B cell (primary cell): ENCODE results near the gene MAJIN. TPM values are rescaled to one million over a fixed set of nuclear protein-coding genes. Genes with fewer than 3 reads are reported as not detected.

ENCODE experiments used
- ATAC-seq: fragments of 200-7000 bp; cut with Tn5 transposase; one replicate; pipeline ENCODE4 v1.10.0; 2021; ENCODE audit warnings: low read depth, mild to moderate bottlenecking, moderate number of reproducible peaks, moderate library complexity
- CTCF ChIA-PET: fragments of 350-600 bp; sonication (Branson Sonifier 250); formaldehyde crosslinking; loops from one replicate; lab custom pipeline; 2021; ENCODE audit warnings: antibody characterized with exemption, inconsistent platforms; lab: Charles Lee
- POLR2A ChIA-PET: fragments of 350-600 bp; sonication (Branson Sonifier 250); formaldehyde crosslinking; loops from one replicate; lab custom pipeline; 2021; ENCODE audit warnings: antibody characterized with exemption; lab: Charles Lee
- DNase-seq: peaks from one replicate; pipeline ENCODE4 v3.0.0; 2013
- H2AFZ ChIP-seq: 2 replicates; pipeline ENCODE4 v1.6.1; 2012; ENCODE audit warnings: mild to moderate bottlenecking, low read depth, low read length; ENCODE audit not compliant: insufficient read depth, poor library complexity, severe bottlenecking
- H3K27ac ChIP-seq, 2 donors: 1 replicate in 1 of 2; 2 replicates in 1 of 2; pipeline ENCODE4 v1.5.1; 2012 to 2013; ENCODE audit warnings: low read length in 2 of 2, mild to moderate bottlenecking in 2 of 2, moderate library complexity in 1 of 2
- H3K27me3 ChIP-seq, 4 experiments: fragments of 200-600 bp in 1 of 4; sonication (generic) in 1 of 4; replicated peaks in 1 of 4; 1 replicate in 2 of 4; 2 replicates in 2 of 4; pipeline versions ENCODE4 v1.6.1 to v1.7.0; 2013 to 2016; ENCODE audit warnings: low read length in 3 of 4, mild to moderate bottlenecking in 2 of 4, mixed read lengths in 1 of 4, moderate library complexity in 1 of 4; ENCODE audit not compliant: insufficient read depth in 4 of 4, control insufficient read depth in 3 of 4; ENCODE audit errors: control extremely low read depth in 1 of 4
- H3K36me3 ChIP-seq, 2 experiments: replicated peaks in 1 of 2; 1 replicate in 1 of 2; 2 replicates in 1 of 2; pipeline versions ENCODE4 v1.6.1 to v1.7.1; 2013; ENCODE audit warnings: low read length in 1 of 2; ENCODE audit not compliant: insufficient read depth in 2 of 2, control insufficient read depth in 1 of 2; ENCODE audit errors: control extremely low read depth in 1 of 2, extremely low read depth in 1 of 2
- H3K4me1 ChIP-seq, 2 donors: fragments of 200-600 bp in 1 of 2; sonication (generic) in 1 of 2; 1 replicate in 1 of 2; 2 replicates in 1 of 2; pipeline versions ENCODE4 v1.5.1 to v1.6.1; 2013 to 2017; ENCODE audit warnings: low read length in 2 of 2; ENCODE audit not compliant: control insufficient read depth in 2 of 2, insufficient read depth in 2 of 2
- H3K4me2 ChIP-seq: replicated peaks from 2 replicates; pipeline ENCODE3; 2012; ENCODE audit warnings: mild to moderate bottlenecking, low read depth, low read length; ENCODE audit not compliant: poor library complexity, severe bottlenecking
- H3K4me3 ChIP-seq, 5 experiments: fragments of 200-600 bp in 1 of 5; sonication (generic) in 1 of 5; 1 replicate in 3 of 5; 2 replicates in 2 of 5; pipeline versions ENCODE4 v1.5.1 to v1.7.0; 2011 to 2016; ENCODE audit warnings: low read length in 4 of 5, mild to moderate bottlenecking in 4 of 5, low read depth in 2 of 5, control low read depth in 1 of 5, moderate library complexity in 1 of 5; ENCODE audit not compliant: insufficient read depth in 1 of 5; ENCODE audit errors: control extremely low read depth in 1 of 5, extremely low read depth in 1 of 5
- H3K79me2 ChIP-seq: fragments of 200-600 bp; sonication (generic); one replicate; pipeline ENCODE4 v1.6.0; 2016; ENCODE audit warnings: low read length; ENCODE audit not compliant: control insufficient read depth, insufficient read depth
- H3K9ac ChIP-seq: fragments of 200-600 bp; sonication (generic); 2 replicates; pipeline ENCODE4 v1.6.1; 2017; ENCODE audit warnings: mild to moderate bottlenecking, low read length, moderate library complexity
- H3K9me3 ChIP-seq, 3 donors: one replicate each; pipeline versions ENCODE4 v1.6.1 to v1.7.1; 2013; ENCODE audit warnings: low read length in 2 of 3; ENCODE audit not compliant: control insufficient read depth in 2 of 3, insufficient read depth in 1 of 3; ENCODE audit errors: control extremely low read depth in 1 of 3
- H4K20me1 ChIP-seq: 2 replicates; pipeline ENCODE4 v1.6.0; 2012; ENCODE audit warnings: mild to moderate bottlenecking, low read length; ENCODE audit not compliant: insufficient read depth, control insufficient read depth, poor library complexity, severe bottlenecking
- H3K27ac Mint-ChIP-seq: one replicate; pipeline ENCODE4 v1.8.0; 2021; ENCODE audit warnings: mixed read lengths
- H3K27me3 Mint-ChIP-seq: one replicate; pipeline ENCODE4 v1.8.0; 2021; ENCODE audit warnings: mixed read lengths
- H3K4me1 Mint-ChIP-seq: one replicate; pipeline ENCODE4 v1.8.0; 2021; ENCODE audit warnings: mixed read lengths
- H3K4me3 Mint-ChIP-seq: one replicate; pipeline ENCODE4 v1.8.0; 2021; ENCODE audit warnings: mixed read lengths
- H3K9me3 Mint-ChIP-seq: one replicate; pipeline ENCODE4 v1.8.0; 2022; ENCODE audit warnings: mixed read lengths; ENCODE audit not compliant: insufficient read depth
- EZH2 ChIP-seq: IDR thresholded peaks from 2 replicates; pipeline ENCODE4 v1.6.1; 2012; ENCODE audit warnings: borderline replicate concordance, low read depth, mild to moderate bottlenecking, moderate library complexity, low read length; ENCODE audit not compliant: insufficient read depth, poor library complexity, severe bottlenecking
- WGBS: methylation state at CpG from one replicate; pipeline ENCODE4 v1.1.5; 2013; ENCODE audit warnings: missing lambda C conversion rate; ENCODE audit not compliant: insufficient coverage; 5-methylcytosine and 5-hydroxymethylcytosine counted together
- intact Hi-C: fragments of 100-400 bp; cut with micrococcal nuclease; formaldehyde crosslinking; loops from one replicate; pipeline ENCODE4 v1.10.0; 2022
- polyA plus RNA-seq: library from polyadenylated mRNA; depleted of rRNA; stranded (reverse); fragments of >200 nt; gene quantifications from 2 replicates; pipeline ENCODE4 v1.2.3, GENCODE V29; 2012
- total RNA-seq, 2 donors: library from RNA; stranded (reverse); fragments of 120-200 nt in 1 of 2; gene quantifications; 1 replicate in 1 of 2; 2 replicates in 1 of 2; pipeline versions ENCODE4 v1.2.3 to v1.2.4, GENCODE V29; 2013 to 2022
- TF ChIP-seq, protein P1 (sequence below): fragments of 200-600 bp; IDR thresholded peaks from one replicate; pipeline ENCODE4 v1.8.0; 2022; ENCODE audit warnings: antibody characterized with exemption, mild to moderate bottlenecking

Gene MAJIN
- total and polyA plus RNA-seq, 2 donors (not counting 1 experiment from before 2014, with no cell fraction given), result 0.71 to 2.4 TPM

DNA sequence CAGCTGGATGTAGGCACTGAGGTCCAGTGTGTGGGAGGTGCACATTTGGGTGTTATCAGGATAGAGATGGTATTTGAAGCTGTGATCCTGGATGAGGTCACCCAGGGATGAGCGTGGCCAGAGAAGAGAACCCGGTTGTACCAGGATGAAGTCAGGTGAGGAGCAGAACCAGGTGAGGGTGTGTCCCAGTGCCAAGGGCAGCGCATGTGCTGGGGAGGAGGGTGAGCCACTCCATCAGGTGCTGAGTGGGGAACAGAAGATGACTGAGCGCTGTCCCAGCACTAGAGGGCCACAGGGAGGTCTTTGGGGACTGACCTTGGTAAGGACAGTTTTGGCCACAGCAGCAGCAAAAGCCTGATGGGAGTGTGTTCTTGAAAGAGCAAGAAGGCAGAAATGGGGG is 44.8 kb upstream of the MAJIN start:
- Mint-ChIP-seq H3K4me1 (peaks cover 23% of the 10 kb centered on the region), H3K27me3 (no peaks in the 10 kb centered on the region), H3K9me3 (no peaks in the 10 kb centered on the region), H3K4me3 (no peak overlapping the region), H3K27ac (peak overlapping the region; percentile 50)
- Histone ChIP-seq H3K9me3 (no peaks in the 10 kb centered on the region), H3K27ac (no peak overlapping the region), H3K9ac (no peak overlapping the region), H3K36me3 (peaks cover 0 to 23% of the 10 kb centered on the region in 2 experiments), H3K4me3 (no peak overlapping the region), H2AFZ (no peak overlapping the region), H3K4me1 (peaks cover 9 to 35% of the 10 kb centered on the region in 2 donors), H3K27me3 (no peaks in the 10 kb centered on the region), H3K79me2 (peaks cover 35% of the 10 kb centered on the region), H4K20me1 (no peaks in the 10 kb centered on the region), H3K4me2 (no peak overlapping the region)
- no peak for TF ChIP-seq EZH2
- TF ChIP-seq, protein P1, sequence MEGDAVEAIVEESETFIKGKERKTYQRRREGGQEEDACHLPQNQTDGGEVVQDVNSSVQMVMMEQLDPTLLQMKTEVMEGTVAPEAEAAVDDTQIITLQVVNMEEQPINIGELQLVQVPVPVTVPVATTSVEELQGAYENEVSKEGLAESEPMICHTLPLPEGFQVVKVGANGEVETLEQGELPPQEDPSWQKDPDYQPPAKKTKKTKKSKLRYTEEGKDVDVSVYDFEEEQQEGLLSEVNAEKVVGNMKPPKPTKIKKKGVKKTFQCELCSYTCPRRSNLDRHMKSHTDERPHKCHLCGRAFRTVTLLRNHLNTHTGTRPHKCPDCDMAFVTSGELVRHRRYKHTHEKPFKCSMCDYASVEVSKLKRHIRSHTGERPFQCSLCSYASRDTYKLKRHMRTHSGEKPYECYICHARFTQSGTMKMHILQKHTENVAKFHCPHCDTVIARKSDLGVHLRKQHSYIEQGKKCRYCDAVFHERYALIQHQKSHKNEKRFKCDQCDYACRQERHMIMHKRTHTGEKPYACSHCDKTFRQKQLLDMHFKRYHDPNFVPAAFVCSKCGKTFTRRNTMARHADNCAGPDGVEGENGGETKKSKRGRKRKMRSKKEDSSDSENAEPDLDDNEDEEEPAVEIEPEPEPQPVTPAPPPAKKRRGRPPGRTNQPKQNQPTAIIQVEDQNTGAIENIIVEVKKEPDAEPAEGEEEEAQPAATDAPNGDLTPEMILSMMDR, result no peak
- intact Hi-C loops, result no loop called here
- DNase-seq, result no peak
- POLR2A ChIA-PET, result no interaction called here
- ATAC-seq, result no peak
- 98% methylated on average over 4 of the region's 4 CpGs for WGBS
- CTCF ChIA-PET, result interaction anchor here (0.5 to 4.7 kb wide), 2 partner anchors 11 to 16 kb away, joined by 3 to 36 read pairs; partner anchors contain the start of gene SNX15

DNA sequence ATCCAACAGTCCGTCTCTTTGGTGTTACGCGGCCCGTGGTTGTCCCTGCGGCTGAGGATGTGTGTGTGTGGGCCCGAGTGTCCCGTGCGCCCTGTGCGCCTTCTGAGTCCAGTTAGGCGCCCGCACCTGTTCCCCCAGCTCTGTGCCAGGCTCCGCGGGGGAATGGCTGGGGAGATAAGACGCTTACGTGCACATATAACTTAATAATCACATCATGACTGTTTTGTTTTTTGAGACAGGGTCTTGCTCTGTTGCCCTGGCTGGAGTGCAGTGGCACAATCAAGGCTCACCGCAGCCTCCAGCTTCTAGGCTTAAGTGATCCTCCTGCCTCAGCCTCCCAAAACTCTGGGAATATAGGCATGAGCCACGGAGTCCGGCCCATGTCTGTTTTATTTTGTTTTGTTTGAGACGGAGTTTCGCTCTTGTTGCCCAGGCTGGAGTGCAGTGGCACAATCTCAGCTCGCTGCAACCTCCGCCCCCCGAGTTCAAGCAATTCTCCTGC is 42.9 kb upstream of the MAJIN start:
- CTCF ChIA-PET, result interaction anchor here (0.8 to 5.0 kb wide), 25 partner anchors 10 to 301 kb away, joined by 3 to 36 read pairs (median 5); partner anchors contain the start of genes BATF2, CAPN1, FAU and MRPL49
- WGBS, result 20% methylated on average over 10 of the region's 23 CpGs
- Histone ChIP-seq H3K27me3 (no peaks in the 10 kb centered on the region), H3K79me2 (peaks cover 35% of the 10 kb centered on the region), H3K4me3 (peak overlapping the region; percentile 38 to 92 (median 83)), H4K20me1 (no peaks in the 10 kb centered on the region), H3K4me1 (peaks cover 9 to 35% of the 10 kb centered on the region in 2 donors), H3K36me3 (peaks cover 0 to 10% of the 10 kb centered on the region in 2 experiments), H3K4me2 (peak overlapping the region; percentile 82), H3K9me3 (no peaks in the 10 kb centered on the region), H3K9ac (peak overlapping the region; percentile 80), H2AFZ (peak overlapping the region; percentile 74), H3K27ac (peak overlapping the region; percentile 93 to 98)
- Mint-ChIP-seq H3K27me3 (no peaks in the 10 kb centered on the region), H3K27ac (peak overlapping the region; percentile 91), H3K9me3 (no peaks in the 10 kb centered on the region), H3K4me1 (peaks cover 23% of the 10 kb centered on the region), H3K4me3 (peak overlapping the region; percentile 88)
- POLR2A ChIA-PET, result interaction anchor here (0.5 to 1.9 kb wide), 14 partner anchors 13 to 1345 kb away, joined by 3 to 8 read pairs (median 3); partner anchors contain the start of genes TM7SF2 and VPS51
- ATAC-seq (no peak), DNase-seq (no peak)
- intact Hi-C loops, result loop anchor here (1.0 to 5.0 kb wide), 10 partner anchors 13 to 247 kb away; partner anchors contain the start of genes ATG2A, CDCA5, MAJIN and POLA2
- TF ChIP-seq, protein P1, result no peak
- no peak for TF ChIP-seq EZH2
